AG04450 (cell line): ENCODE measurements around the gene VAV3. TPM values are rescaled to one million over a fixed set of nuclear protein-coding genes. Genes with fewer than 3 reads are reported as not detected.

Experiments
- CTCF ChIA-PET: fragments of 300-600, 350-600 bp; formaldehyde crosslinking; extraction: SDS; loops from one replicate; lab custom pipeline; 2022; ENCODE audit warnings: antibody characterized with exemption, inconsistent platforms; lab: Charles Lee
- POLR2A ChIA-PET: fragments of 350-600 bp; formaldehyde crosslinking; extraction: SDS; loops from one replicate; lab custom pipeline; 2021; ENCODE audit warnings: antibody characterized with exemption, inconsistent platforms; lab: Yijun Ruan, JAX
- DNase-seq: peaks from one replicate; pipeline ENCODE4 v3.0.0-alpha.2; 2011; ENCODE audit warnings: low read depth, low spot score
- H3K27ac ChIP-seq: one replicate; pipeline ENCODE4 v1.5.1; 2012; ENCODE audit warnings: low read depth, low read length, control low read depth
- H3K27me3 ChIP-seq: one replicate; pipeline ENCODE4 v1.6.0; 2012; ENCODE audit warnings: low read length; ENCODE audit not compliant: control insufficient read depth, insufficient read depth
- H3K4me3 ChIP-seq: 2 replicates; pipeline ENCODE4 v1.5.1; 2011; ENCODE audit warnings: mild to moderate bottlenecking, low read depth, low read length, control low read depth
- H3K9me3 ChIP-seq: 2 replicates; pipeline ENCODE4 v1.5.1; 2012; ENCODE audit warnings: low read length; ENCODE audit not compliant: control insufficient read depth, insufficient read depth
- polyA minus RNA-seq: library from RNA; depleted of rRNA, polyadenylated mRNA; stranded (reverse); fragments of >200 nt; gene quantifications from 2 replicates; pipeline ENCODE4 v1.2.3, GENCODE V29; 2011; rRNA and poly(A)+ RNA removed
- polyA plus RNA-seq: library from polyadenylated mRNA; depleted of rRNA; stranded (reverse); fragments of >200 nt; gene quantifications from 2 replicates; pipeline ENCODE4 v1.2.3, GENCODE V29; 2011; rRNA removed
- TF ChIP-seq, protein P1 (sequence below): IDR thresholded peaks from 2 replicates; pipeline ENCODE4 v1.5.1; 2011; ENCODE audit warnings: low read depth, low read length, control low read depth, inconsistent platforms

The VAV3 gene, protein sequence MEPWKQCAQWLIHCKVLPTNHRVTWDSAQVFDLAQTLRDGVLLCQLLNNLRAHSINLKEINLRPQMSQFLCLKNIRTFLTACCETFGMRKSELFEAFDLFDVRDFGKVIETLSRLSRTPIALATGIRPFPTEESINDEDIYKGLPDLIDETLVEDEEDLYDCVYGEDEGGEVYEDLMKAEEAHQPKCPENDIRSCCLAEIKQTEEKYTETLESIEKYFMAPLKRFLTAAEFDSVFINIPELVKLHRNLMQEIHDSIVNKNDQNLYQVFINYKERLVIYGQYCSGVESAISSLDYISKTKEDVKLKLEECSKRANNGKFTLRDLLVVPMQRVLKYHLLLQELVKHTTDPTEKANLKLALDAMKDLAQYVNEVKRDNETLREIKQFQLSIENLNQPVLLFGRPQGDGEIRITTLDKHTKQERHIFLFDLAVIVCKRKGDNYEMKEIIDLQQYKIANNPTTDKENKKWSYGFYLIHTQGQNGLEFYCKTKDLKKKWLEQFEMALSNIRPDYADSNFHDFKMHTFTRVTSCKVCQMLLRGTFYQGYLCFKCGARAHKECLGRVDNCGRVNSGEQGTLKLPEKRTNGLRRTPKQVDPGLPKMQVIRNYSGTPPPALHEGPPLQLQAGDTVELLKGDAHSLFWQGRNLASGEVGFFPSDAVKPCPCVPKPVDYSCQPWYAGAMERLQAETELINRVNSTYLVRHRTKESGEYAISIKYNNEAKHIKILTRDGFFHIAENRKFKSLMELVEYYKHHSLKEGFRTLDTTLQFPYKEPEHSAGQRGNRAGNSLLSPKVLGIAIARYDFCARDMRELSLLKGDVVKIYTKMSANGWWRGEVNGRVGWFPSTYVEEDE
- polyA plus RNA-seq (0.02 TPM in 1 of 2 replicates, not detected in the other), polyA minus RNA-seq (0.13 TPM in 1 of 2 replicates, not detected in the other)

DNA sequence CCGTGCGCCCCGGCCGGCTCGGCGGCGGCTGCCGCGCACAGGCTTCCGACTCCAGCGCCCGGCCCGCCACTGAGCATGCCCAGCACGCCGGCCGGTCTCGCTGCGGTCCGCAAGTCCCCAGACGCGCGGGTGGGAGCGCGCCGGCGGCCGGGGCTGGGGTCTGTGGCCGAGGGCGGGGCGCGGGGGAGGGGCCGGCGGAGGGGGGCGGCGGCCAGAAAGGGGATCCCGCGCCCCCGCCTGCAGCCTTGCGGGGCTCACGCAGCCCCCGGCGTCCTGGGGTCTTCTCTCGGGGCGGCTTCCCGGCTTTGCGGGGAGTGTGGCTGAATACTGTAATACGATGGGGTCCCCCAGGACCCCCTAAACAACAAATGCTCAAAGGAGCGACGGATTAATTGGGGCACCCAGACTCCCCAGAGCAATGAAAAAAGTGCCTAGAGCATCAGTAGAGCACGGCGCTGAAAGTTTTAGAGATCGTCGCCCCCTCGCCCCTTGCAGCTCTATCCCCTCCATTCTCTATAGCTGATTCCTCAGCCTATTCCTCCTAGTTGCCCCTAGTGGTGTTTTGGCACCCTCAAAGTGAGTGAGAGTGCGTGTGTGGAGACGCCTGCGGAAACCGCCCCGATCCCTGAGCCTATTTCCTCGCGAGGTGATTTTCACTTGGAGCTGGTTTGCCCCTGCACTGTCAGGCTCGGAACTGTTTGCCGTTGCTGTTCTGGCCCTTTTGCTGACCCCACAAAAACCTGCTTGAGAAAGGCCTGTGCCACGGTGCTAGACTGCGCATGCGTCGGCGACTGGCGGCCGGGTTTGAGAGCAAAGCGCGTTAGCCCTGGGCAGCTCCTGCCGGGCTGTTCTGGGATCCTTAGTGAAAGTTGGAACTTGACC lies at the start of gene VAV3:
VAV3 (minus strand) TSS at position 71 of the 882 bp plus-strand sequence. CDS start 311 bp downstream, outside the sequence.
- DNase-seq: no peak
- ChIA-PET POLR2A (no interaction called here), CTCF (no interaction called here)
- no peaks in the 10 kb centered on the region; the same call in 1 of the 2 replicates for H3K9me3 ChIP-seq
- H3K27ac ChIP-seq: no peak within 1 kb of the TSS
- TF ChIP-seq, protein P1, sequence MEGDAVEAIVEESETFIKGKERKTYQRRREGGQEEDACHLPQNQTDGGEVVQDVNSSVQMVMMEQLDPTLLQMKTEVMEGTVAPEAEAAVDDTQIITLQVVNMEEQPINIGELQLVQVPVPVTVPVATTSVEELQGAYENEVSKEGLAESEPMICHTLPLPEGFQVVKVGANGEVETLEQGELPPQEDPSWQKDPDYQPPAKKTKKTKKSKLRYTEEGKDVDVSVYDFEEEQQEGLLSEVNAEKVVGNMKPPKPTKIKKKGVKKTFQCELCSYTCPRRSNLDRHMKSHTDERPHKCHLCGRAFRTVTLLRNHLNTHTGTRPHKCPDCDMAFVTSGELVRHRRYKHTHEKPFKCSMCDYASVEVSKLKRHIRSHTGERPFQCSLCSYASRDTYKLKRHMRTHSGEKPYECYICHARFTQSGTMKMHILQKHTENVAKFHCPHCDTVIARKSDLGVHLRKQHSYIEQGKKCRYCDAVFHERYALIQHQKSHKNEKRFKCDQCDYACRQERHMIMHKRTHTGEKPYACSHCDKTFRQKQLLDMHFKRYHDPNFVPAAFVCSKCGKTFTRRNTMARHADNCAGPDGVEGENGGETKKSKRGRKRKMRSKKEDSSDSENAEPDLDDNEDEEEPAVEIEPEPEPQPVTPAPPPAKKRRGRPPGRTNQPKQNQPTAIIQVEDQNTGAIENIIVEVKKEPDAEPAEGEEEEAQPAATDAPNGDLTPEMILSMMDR: no peak
- peaks cover 21% of the 10 kb centered on the region for H3K27me3 ChIP-seq
- H3K4me3 ChIP-seq: peak within 1 kb of the TSS; percentile 35

DNA sequence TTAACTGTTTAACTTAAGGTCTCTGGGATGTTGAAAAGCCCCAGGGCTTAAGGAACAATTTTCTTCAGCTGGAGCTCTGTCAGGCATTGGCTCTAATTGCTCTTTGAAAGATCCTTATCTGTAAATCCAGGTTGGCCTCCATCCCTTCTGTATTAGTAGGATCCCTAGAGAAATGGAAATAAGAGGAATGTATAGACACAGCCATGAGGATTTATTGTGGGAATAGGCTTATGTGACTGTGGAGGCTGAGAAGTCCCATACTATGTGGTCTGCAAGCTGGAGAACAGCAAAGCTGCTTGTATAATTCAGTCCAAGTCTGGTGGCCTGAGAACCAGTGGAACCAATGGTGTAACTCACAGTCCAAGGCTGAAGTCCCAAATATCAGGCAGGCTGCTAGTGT lies 47.6 kb upstream of the VAV3 start:
- Histone ChIP-seq H3K27ac (no peak overlapping the region), H3K9me3 (no peaks in the 10 kb centered on the region), H3K4me3 (no peak overlapping the region), H3K27me3 (no peaks in the 10 kb centered on the region)
- DNase-seq: no peak
- TF ChIP-seq, protein P1: no peak
- ChIA-PET POLR2A (no interaction called here), CTCF (no interaction called here)

DNA sequence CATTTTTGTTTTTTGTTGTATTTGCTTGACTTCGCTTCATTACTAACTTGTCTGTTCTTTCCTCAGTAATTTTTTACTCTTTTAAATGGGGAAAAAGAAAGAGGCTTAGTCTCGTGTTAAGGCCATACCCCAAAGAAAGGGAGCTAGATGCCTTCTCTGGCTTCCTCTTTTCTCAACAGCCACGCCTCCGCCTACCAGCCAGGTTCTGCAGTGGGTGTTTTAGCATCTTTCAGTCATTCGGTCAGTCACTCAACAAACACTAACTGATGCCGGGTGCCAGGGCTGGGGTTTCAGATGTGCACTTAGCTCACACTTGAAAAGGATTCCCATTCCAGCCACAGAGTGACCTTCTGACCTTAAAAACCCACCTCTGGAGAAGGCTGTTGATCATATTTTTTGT lies 46.3 kb upstream of the VAV3 start:
- Histone ChIP-seq H3K27ac (no peak overlapping the region), H3K9me3 (no peaks in the 10 kb centered on the region), H3K27me3 (no peaks in the 10 kb centered on the region), H3K4me3 (no peak overlapping the region)
- DNase-seq: no peak
- POLR2A ChIA-PET: no interaction called here
- CTCF ChIA-PET: no interaction called here
- TF ChIP-seq, protein P1: no peak

DNA sequence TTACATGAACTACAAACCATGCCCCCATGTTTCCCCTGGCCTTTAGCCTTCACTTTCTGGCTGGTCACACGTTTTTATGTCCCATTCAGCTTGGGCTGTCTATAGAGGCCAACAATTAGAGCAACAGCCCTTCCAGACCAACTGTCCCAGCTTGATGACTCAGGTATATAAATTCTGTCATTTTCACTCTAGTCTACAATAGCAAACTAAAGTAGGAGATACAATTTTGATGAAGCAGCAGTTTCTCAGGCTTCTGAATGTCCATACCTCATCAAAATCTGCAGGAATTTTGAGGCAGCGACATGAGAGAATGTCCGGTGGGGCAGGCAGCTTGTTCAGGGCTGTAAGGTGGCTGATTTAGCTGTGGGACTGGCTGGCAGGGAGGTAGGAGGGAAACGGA lies 45.6 kb upstream of the VAV3 start:
- ChIA-PET CTCF (no interaction called here), POLR2A (no interaction called here)
- Histone ChIP-seq H3K9me3 (no peaks in the 10 kb centered on the region), H3K4me3 (no peak overlapping the region), H3K27ac (no peak overlapping the region), H3K27me3 (no peaks in the 10 kb centered on the region)
- no peak for DNase-seq
- TF ChIP-seq, protein P1: no peak
